Pons (tissue), 1 donor: Measurements from ENCODE around the gene EGFL7.

Experiments
- DNase-seq: peaks from one replicate; pipeline ENCODE4 v3.0.0-alpha.2; 2016; ENCODE audit warnings: low spot score

The EGFL7 gene

GRCh38 chr9:136718345-136719194, 55.9 kb downstream of the EGFL7 start:
- no peak for DNase-seq

- no peak for DNase-seq
These were observed 56.6 kb downstream of the EGFL7 start for GRCh38 chr9:136719195-136719880.

- DNase-seq = no peak
These were observed 57.7 kb downstream of the EGFL7 start for GRCh38 chr9:136720251-136720897.

GRCh38 chr9:136720898-136721338, 58.2 kb downstream of the EGFL7 start:
- DNase-seq = no peak

GRCh38 chr9:136721339-136722092, 58.8 kb downstream of the EGFL7 start:
- DNase-seq = no peak
